ENCODE data around the gene PDE4B.

DNA sequence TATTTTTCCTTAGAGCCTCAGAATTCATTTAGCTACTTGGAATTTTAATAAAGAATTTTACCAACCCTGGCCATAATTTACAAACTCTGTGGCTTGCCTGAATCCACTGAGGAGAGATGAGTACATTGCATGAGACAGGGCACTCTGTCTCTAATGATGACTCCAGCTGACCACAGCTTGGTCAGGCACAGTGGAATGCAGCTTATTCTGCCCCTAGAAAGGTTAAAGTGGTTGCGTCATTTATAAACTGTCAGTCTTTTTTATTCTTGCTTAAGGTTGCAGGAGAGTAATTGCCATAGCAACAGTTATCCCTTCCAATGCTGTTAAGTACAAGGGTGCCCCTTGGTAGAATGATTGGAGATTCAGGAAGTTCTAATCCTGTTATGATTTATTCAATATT, 28.3 kb downstream of the PDE4B start:
- TF ChIP-seq, protein P1, sequence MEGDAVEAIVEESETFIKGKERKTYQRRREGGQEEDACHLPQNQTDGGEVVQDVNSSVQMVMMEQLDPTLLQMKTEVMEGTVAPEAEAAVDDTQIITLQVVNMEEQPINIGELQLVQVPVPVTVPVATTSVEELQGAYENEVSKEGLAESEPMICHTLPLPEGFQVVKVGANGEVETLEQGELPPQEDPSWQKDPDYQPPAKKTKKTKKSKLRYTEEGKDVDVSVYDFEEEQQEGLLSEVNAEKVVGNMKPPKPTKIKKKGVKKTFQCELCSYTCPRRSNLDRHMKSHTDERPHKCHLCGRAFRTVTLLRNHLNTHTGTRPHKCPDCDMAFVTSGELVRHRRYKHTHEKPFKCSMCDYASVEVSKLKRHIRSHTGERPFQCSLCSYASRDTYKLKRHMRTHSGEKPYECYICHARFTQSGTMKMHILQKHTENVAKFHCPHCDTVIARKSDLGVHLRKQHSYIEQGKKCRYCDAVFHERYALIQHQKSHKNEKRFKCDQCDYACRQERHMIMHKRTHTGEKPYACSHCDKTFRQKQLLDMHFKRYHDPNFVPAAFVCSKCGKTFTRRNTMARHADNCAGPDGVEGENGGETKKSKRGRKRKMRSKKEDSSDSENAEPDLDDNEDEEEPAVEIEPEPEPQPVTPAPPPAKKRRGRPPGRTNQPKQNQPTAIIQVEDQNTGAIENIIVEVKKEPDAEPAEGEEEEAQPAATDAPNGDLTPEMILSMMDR (IDR thresholded peaks at IDR 0.05; ENCODE audit: low read depth, low read length) = no peak
- no peak for TF ChIP-seq EZH2phosphoT487 (IDR thresholded peaks at IDR 0.05; ENCODE audit: low read depth)
